Measurements from ENCODE around the gene TMEM248.

TMEM248 gene

DNA sequence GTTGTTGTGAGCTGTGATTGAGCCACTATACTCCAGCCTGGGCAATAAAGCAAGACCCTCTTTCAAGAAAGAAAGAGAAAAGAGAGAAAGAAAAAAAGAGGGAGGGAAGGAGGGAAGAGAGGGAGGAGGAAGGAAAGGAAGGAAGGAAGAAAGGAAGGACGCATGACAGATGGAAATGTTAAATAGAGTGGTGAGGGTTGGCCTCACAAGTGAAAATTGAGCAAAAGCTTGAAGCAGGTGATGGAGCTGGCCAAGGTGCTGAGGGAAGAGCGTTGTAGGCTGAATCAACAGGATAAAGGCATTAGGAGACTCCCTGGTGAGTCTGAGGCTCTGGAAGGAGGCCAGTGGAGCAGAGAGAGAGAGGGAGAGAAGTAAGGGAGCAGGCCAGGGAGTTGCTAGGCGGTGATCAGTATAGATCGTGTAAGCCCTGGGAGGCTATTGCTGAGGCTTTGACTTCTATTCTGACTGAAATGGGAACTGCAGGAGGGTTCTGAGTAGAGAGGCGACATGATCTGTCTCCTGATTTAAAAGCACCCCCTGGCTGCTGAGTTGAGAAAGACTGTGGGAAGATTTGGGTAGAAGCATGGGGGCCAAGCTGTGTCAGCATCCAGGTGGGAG lies 26.5 kb upstream of the TMEM248 start:
- no peak overlapping the region for H3K9ac ChIP-seq (ENCODE audit: low read depth in 1 of 2, low read length in 2 of 2)
- H3K4me1 ChIP-seq (ENCODE audit: control insufficient read depth in 1 of 2, insufficient read depth in 2 of 2, low read length in 2 of 2) = no peaks in the 10 kb centered on the region
- H3K36me3 ChIP-seq (ENCODE audit: control insufficient read depth in 1 of 2, insufficient read depth in 2 of 2, low read length in 2 of 2) = peaks cover 3 to 4% of the 10 kb centered on the region in 2 donors
- H3K27me3 ChIP-seq (ENCODE audit: control insufficient read depth in 1 of 2, insufficient read depth in 2 of 2, low read length in 2 of 2) = no peaks in the 10 kb centered on the region
- no peak overlapping the region for H3K4me3 ChIP-seq (ENCODE audit: low read depth in 1 of 2, low read length in 2 of 2)
- H3K27ac ChIP-seq (ENCODE audit: low read depth, low read length) = no peak overlapping the region
- H3K9me3 ChIP-seq (ENCODE audit: control insufficient read depth in 1 of 2, low read length in 2 of 2) = no peaks in the 10 kb centered on the region

- no peaks in the 10 kb centered on the region for H3K27me3 ChIP-seq (ENCODE audit: control insufficient read depth in 1 of 2, insufficient read depth in 2 of 2, low read length in 2 of 2)
- H3K36me3 ChIP-seq (ENCODE audit: control insufficient read depth in 1 of 2, insufficient read depth in 2 of 2, low read length in 2 of 2) = peaks cover 5 to 8% of the 10 kb centered on the region in 2 donors
- H3K4me1 ChIP-seq (ENCODE audit: control insufficient read depth in 1 of 2, insufficient read depth in 2 of 2, low read length in 2 of 2) = no peaks in the 10 kb centered on the region
- H3K27ac ChIP-seq (ENCODE audit: low read depth, low read length) = no peak overlapping the region
- H3K4me3 ChIP-seq (ENCODE audit: low read depth in 1 of 2, low read length in 2 of 2) = no peak overlapping the region
- no peaks in the 10 kb centered on the region for H3K9me3 ChIP-seq (ENCODE audit: control insufficient read depth in 1 of 2, low read length in 2 of 2)
- H3K9ac ChIP-seq (ENCODE audit: low read depth in 1 of 2, low read length in 2 of 2) = no peak overlapping the region
These were observed 24.6 kb upstream of the TMEM248 start for GRCh38 chr7:66896441-66896840.

DNA sequence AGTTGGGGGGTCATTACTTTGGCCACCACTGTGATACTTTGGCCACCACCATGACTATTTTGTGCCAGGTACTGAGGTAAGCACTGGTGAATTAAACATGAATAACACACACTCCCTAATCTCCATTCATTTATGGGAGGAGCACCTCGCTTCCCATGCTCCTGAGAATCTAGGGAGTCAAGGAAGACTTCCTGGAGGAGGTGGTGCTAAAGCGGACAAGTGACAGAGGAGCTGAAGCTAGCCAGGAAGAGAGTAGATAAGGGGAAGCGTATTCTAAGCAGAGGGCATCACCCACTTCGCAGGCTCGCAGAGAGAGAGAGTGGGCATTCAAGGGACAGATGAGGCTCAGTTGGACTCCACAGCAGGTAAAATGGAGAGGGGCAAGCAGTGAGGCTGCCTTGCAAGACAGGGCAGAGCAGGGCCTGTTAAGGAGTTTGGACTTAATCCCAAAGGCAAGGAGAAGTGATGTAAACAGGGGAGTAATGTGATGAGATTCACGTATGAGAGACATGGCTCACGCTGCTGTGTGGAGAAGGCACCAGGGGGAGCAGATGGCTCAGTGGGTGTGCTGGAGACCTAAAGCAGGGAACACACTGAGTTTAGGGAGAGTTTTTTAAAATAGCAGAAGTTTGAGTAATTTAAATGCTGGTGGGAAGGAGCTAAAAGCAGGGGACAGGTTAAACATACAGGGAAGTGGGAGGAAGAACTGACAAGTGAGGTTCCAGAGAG lies 21.3 kb upstream of the TMEM248 start:
- H3K9me3 ChIP-seq (ENCODE audit: control insufficient read depth in 1 of 2, low read length in 2 of 2) = no peaks in the 10 kb centered on the region
- H3K27ac ChIP-seq (ENCODE audit: low read depth, low read length) = no peak overlapping the region
- no peak overlapping the region for H3K9ac ChIP-seq (ENCODE audit: low read depth in 1 of 2, low read length in 2 of 2)
- peaks cover 8% of the 10 kb centered on the region in 2 donors for H3K36me3 ChIP-seq (ENCODE audit: control insufficient read depth in 1 of 2, insufficient read depth in 2 of 2, low read length in 2 of 2)
- H3K4me1 ChIP-seq (ENCODE audit: control insufficient read depth in 1 of 2, insufficient read depth in 2 of 2, low read length in 2 of 2) = no peaks in the 10 kb centered on the region
- no peaks in the 10 kb centered on the region for H3K27me3 ChIP-seq (ENCODE audit: control insufficient read depth in 1 of 2, insufficient read depth in 2 of 2, low read length in 2 of 2)
- no peak overlapping the region for H3K4me3 ChIP-seq (ENCODE audit: low read depth in 1 of 2, low read length in 2 of 2)

DNA sequence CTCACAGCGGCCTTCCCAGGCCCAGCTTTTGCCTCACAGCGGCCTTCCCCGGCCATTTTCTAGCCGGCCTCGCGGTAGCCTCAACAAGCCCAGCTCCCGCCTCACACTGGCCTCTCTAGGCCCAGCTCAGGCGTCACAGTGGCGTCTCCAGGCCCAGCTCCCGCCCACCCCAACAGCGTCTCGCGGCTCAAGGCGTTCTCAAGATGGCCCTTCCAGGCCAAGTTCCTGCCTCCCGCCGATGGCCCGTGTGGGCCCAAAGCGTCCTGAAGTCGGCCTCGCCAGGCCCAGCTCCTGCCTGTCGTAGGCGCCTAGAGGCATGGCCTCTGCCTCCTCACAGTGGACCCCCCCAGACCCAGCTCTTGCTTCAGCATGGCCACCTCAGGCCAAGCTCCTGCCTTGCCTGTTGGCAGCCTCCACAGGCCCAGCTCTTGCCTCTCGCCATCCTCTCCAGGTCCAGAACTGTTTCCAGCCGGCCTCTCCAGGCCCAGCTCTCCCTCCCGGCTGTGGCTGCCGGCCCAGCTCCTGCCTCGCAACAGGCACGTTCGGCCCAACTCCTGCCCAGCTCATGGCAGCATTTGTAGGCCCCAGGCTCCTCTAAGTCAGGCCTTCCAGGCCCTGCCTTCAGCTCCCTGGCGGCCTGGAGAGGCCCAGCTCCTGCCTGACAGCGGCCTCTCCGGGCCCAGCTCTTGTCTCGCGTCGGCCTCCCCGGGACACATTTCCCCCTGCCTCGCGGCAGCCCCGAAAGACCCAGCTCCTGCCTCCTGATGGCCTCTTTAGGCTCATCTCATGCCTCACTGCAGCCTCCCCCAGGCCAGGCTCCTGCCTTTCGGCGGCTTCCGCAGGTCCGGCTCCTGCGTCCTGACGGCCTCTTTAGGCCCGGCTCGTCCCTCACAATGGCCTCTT lies 18.8 kb upstream of the TMEM248 start:
- no peak overlapping the region for H3K4me3 ChIP-seq (ENCODE audit: low read depth in 1 of 2, low read length in 2 of 2)
- no peak overlapping the region for H3K27ac ChIP-seq (ENCODE audit: low read depth, low read length)
- H3K9me3 ChIP-seq (ENCODE audit: control insufficient read depth in 1 of 2, low read length in 2 of 2) = no peaks in the 10 kb centered on the region
- peaks cover 8% of the 10 kb centered on the region in 2 donors for H3K36me3 ChIP-seq (ENCODE audit: control insufficient read depth in 1 of 2, insufficient read depth in 2 of 2, low read length in 2 of 2)
- H3K27me3 ChIP-seq (ENCODE audit: control insufficient read depth in 1 of 2, insufficient read depth in 2 of 2, low read length in 2 of 2) = no peaks in the 10 kb centered on the region
- H3K4me1 ChIP-seq (ENCODE audit: control insufficient read depth in 1 of 2, insufficient read depth in 2 of 2, low read length in 2 of 2) = no peaks in the 10 kb centered on the region
- H3K9ac ChIP-seq (ENCODE audit: low read depth in 1 of 2, low read length in 2 of 2) = no peak overlapping the region

DNA sequence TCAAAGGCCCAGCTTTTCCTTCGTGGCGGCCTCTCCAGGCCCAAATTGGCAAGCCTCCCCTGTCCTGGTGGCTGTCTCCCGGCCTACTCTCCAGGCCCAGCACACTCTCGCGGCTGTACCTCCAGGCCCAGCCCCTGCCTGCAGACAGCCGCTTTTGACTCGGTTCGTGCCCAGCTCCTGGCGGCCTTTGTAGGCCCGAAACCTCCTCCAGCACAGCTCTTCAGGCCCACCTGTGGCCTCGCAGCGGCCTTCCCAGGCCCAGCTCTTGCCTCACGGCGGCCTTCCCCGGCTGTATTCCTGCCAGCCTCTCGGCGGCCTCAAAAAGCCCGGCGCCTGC lies 18.2 kb upstream of the TMEM248 start:
- no peaks in the 10 kb centered on the region for H3K4me1 ChIP-seq (ENCODE audit: control insufficient read depth in 1 of 2, insufficient read depth in 2 of 2, low read length in 2 of 2)
- no peaks in the 10 kb centered on the region for H3K27me3 ChIP-seq (ENCODE audit: control insufficient read depth in 1 of 2, insufficient read depth in 2 of 2, low read length in 2 of 2)
- H3K9ac ChIP-seq (ENCODE audit: low read depth in 1 of 2, low read length in 2 of 2) = no peak overlapping the region
- peaks cover 8% of the 10 kb centered on the region in 2 donors for H3K36me3 ChIP-seq (ENCODE audit: control insufficient read depth in 1 of 2, insufficient read depth in 2 of 2, low read length in 2 of 2)
- no peak overlapping the region for H3K4me3 ChIP-seq (ENCODE audit: low read depth in 1 of 2, low read length in 2 of 2)
- H3K27ac ChIP-seq (ENCODE audit: low read depth, low read length) = no peak overlapping the region
- H3K9me3 ChIP-seq (ENCODE audit: control insufficient read depth in 1 of 2, low read length in 2 of 2) = no peaks in the 10 kb centered on the region

- Histone ChIP-seq H3K4me1 (ENCODE audit: control insufficient read depth in 1 of 2, insufficient read depth in 2 of 2, low read length in 2 of 2) (no peaks in the 10 kb centered on the region), H3K9ac (ENCODE audit: low read depth in 1 of 2, low read length in 2 of 2) (no peak overlapping the region), H3K36me3 (ENCODE audit: control insufficient read depth in 1 of 2, insufficient read depth in 2 of 2, low read length in 2 of 2) (peaks cover 8% of the 10 kb centered on the region in 2 donors)
These were observed 17.5 kb upstream of the TMEM248 start for GRCh38 chr7:66903360-66904062.

DNA sequence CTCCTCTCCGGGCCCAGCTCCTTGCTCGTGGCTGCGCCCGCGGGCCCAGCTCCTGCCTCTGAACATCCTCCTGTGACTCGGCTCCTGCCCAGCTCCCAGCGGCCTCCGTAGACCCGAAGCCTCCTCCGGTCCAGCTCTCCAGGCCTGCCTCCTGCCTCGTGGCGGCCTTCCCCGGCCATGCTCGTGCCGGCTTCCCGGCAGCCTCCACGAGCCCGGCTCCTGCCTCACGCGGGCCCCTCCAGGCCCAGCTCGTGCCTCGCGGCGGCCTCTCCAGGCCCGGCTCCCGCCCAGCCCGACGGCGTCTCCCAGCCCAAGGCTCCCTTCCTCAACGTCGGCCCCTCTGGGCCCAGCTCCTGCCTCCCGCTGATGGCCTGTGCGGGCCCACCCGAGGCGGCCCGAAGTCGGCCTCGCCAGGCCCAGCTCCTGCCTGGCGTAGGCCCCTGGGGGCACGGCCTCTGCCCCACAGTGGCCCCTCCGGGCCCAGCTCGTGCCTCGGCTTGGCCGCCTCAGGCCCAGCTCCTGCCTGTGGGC lies 16.9 kb upstream of the TMEM248 start:
- Histone ChIP-seq H3K9me3 (ENCODE audit: control insufficient read depth in 1 of 2, low read length in 2 of 2) (no peaks in the 10 kb centered on the region), H3K36me3 (ENCODE audit: control insufficient read depth in 1 of 2, insufficient read depth in 2 of 2, low read length in 2 of 2) (peaks cover 8% of the 10 kb centered on the region in 2 donors), H3K4me1 (ENCODE audit: control insufficient read depth in 1 of 2, insufficient read depth in 2 of 2, low read length in 2 of 2) (no peaks in the 10 kb centered on the region), H3K27me3 (ENCODE audit: control insufficient read depth in 1 of 2, insufficient read depth in 2 of 2, low read length in 2 of 2) (no peaks in the 10 kb centered on the region), H3K9ac (ENCODE audit: low read depth in 1 of 2, low read length in 2 of 2) (no peak overlapping the region), H3K27ac (ENCODE audit: low read depth, low read length) (no peak overlapping the region), H3K4me3 (ENCODE audit: low read depth in 1 of 2, low read length in 2 of 2) (no peak overlapping the region)

More at GRCh38 chr7:66903360-66904062, 17.5 kb upstream of the TMEM248 start:
- no peak overlapping the region for H3K27ac ChIP-seq (ENCODE audit: low read depth, low read length)
- H3K4me3 ChIP-seq (ENCODE audit: low read depth in 1 of 2, low read length in 2 of 2) = no peak overlapping the region
- no peaks in the 10 kb centered on the region for H3K27me3 ChIP-seq (ENCODE audit: control insufficient read depth in 1 of 2, insufficient read depth in 2 of 2, low read length in 2 of 2)
- H3K9me3 ChIP-seq (ENCODE audit: control insufficient read depth in 1 of 2, low read length in 2 of 2) = no peaks in the 10 kb centered on the region

DNA sequence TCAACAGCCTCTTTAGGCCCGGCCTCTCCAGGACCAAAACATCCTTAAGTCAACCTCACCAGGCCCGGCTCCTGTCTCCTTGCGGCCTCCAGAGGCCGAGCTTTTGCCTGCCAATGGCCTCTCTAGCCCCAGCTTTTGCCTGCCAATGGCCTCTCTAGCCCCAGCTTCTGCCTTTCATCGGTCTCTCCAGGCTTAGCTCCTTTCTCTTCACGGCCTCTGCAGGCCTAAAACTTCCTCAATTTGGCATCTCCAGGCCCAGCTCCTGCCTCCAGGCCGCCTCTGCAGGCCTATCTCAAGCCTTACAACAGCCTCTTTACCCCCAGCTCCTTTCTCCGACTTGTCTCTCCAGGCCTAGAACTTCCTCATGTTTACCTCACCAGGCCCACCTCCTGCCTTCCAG lies 15.7 kb upstream of the TMEM248 start:
- Histone ChIP-seq H3K27ac (ENCODE audit: low read depth, low read length) (no peak overlapping the region), H3K27me3 (ENCODE audit: control insufficient read depth in 1 of 2, insufficient read depth in 2 of 2, low read length in 2 of 2) (no peaks in the 10 kb centered on the region), H3K4me1 (ENCODE audit: control insufficient read depth in 1 of 2, insufficient read depth in 2 of 2, low read length in 2 of 2) (no peaks in the 10 kb centered on the region), H3K9me3 (ENCODE audit: control insufficient read depth in 1 of 2, low read length in 2 of 2) (no peaks in the 10 kb centered on the region), H3K4me3 (ENCODE audit: low read depth in 1 of 2, low read length in 2 of 2) (no peak overlapping the region), H3K36me3 (ENCODE audit: control insufficient read depth in 1 of 2, insufficient read depth in 2 of 2, low read length in 2 of 2) (peaks cover 2 to 4% of the 10 kb centered on the region in 2 donors), H3K9ac (ENCODE audit: low read depth in 1 of 2, low read length in 2 of 2) (no peak overlapping the region)

DNA sequence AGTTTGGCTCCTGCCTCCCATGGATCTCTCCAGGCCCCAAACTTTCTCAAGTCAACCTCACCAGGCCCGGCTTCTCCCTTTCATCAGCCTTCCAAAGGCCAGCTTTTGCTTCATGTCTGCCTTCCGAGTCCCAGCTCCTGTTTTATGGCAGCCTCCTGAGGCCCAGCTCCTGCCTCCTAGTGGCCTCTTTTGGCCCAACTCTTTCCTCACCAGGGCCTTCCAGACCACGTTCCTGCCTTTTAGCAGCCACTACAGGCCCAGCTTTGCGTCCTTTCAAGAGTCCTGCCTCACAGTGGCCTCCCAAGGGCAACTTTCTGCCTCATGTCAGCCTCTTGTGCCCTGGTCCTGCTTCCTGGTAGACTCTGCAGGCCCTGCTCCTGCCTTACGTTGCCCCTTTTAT lies 15.3 kb upstream of the TMEM248 start:
- Histone ChIP-seq H3K4me1 (ENCODE audit: control insufficient read depth in 1 of 2, insufficient read depth in 2 of 2, low read length in 2 of 2) (no peaks in the 10 kb centered on the region), H3K9me3 (ENCODE audit: control insufficient read depth in 1 of 2, low read length in 2 of 2) (no peaks in the 10 kb centered on the region), H3K9ac (ENCODE audit: low read depth in 1 of 2, low read length in 2 of 2) (no peak overlapping the region), H3K27ac (ENCODE audit: low read depth, low read length) (no peak overlapping the region), H3K36me3 (ENCODE audit: control insufficient read depth in 1 of 2, insufficient read depth in 2 of 2, low read length in 2 of 2) (peaks cover 2 to 4% of the 10 kb centered on the region in 2 donors), H3K27me3 (ENCODE audit: control insufficient read depth in 1 of 2, insufficient read depth in 2 of 2, low read length in 2 of 2) (no peaks in the 10 kb centered on the region), H3K4me3 (ENCODE audit: low read depth in 1 of 2, low read length in 2 of 2) (no peak overlapping the region)
